Eye (tissue), 1 donor: ENCODE data around the gene DDX31.
"Not testable (repeated sequence)": the region's sequence is repeated elsewhere in the genome, so short reads cannot be mapped to it uniquely, and the experiment has no call there.

Experiments
- DNase-seq: peaks from one replicate; pipeline ENCODE4 v3.0.0-alpha.2; 2015

The DDX31 gene

DNA sequence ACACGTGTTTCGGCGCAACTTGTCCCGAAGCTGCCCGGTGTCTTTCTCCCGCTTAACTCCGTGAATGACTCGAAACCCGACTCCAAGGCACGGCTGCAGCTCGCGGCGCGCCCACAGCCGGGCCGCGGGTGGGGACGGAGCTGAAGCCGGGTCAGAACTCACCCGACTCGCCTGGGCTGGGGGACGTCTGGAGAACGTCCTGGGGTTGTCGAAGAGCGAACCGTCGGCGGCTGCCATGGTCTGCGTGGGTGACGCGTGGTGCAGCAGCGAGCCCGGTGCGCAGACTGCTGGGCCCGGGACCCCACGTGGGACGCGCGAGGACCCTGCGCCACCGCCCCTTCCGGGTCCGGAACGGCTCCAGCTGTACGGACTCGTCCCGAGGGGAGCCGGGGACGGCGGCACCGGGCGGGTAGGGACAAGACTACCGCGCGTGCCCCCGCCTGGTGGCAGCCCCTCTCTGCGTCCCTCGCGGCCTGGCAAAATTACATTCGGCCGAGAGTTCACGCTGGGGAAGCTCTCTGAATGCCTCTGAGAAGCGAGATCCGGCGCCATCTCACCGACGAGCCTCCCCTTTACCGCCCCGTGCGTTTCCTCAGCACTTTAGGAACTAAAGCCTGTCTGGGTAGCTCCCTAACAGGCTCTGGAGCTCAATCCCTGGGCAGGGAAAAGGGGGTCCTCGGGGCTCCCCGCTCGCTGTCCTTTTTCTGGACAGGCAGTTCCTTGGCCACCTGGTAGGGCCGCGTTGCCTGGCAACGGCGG is at the start of gene DDX31:
Gene DDX31 (minus strand): TSS at position 286 of the 759 bp plus-strand sequence. CDS start 49 bp downstream, at position 237.
- peak; percentile 97 for DNase-seq

DNA sequence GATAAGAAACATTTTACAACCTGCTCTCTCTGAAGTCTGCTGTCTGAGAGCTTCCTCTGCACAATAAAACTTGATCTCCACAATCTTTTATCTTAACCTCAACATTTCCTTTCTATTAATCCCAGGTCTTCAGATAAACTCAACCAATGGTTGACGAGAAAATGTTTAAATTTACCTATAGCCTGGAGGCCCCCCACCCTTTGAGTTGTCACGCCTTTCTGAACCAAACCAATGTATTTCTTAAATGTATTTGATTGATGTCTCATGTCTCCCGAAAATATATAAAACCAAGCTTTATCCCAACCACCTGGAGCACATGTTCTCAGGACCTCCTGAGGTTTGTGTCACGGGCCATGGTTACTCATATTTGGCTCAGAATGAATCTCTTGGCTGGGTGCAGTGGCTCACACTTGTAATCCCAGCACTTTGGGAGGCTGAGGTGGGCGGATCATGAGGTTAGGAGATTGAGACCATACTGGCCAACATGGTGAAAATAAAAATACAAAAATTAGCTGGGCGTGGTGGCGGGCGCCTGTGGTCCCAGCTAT is 48.7 kb upstream of the DDX31 start:
- not testable (repeated sequence) for DNase-seq

DNA sequence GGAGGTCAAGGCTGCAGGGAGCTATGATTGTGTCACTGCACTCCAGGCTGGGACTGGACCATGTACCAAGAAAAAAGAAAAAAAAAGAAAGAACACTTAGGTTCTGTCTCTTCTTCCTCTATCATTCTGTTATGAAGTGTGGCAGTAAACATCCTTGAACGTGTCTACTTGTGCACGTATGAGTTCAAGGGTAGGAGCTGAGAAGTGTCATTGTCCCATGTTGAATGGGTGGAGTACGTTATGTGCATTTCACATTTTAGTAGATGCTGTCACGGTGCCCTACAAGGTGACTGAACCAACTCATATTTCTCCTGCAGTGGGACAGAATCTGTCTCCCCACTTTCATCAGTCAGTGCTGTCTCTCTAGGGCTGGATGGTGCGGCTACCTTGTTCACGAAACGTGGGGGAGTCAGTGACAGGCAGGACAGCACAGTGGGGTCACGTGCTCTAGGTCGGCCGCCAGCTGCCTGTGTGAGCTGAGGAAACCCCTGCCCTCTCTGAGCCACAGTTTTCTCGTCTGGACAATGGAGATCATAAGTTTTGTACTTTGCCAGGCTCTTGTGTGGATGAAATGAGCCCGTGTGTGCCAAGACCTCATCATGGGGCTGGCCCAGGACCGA is 47.7 kb upstream of the DDX31 start:
- no peak for DNase-seq

GRCh38 chr9:132716007-132716406 is 46.2 kb upstream of the DDX31 start:
- DNase-seq = no peak

DNA sequence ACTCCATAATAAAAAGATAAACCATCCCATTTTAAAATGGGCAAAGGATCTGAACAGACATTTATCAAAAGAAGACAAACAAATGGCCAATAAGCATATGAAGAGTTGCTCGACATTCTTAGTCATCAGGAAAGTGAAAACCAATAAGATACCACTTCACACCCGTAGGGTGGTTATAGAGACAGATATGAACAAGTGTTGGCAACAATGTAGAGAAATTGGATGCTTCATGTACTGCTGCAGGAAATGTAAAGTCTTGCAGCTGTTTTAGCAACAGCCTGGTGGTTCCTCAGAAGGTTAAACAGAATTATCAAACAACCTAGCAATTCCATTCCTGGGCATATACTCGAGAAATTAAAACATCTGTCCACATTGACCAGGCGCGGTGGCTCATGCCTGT is 43.0 kb upstream of the DDX31 start:
- DNase-seq = no peak

DNA sequence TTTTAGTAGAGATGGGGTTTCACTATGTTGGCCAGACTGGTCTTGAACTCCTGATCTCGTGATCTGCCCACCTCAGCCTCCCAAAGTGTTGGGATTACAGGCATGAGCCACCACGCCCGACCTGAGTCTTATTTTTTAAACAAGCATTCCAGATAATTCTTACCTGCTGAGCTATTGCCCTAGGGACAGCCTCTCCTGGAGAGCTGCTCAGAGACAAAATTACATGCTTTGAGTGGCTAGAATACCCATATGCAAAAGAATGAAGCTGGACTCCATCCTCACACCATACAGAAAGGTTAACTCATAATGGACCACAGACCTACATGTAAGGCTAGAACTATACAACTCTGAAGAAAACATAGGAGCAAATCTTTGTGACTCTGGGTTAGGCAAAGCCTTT is 42.1 kb upstream of the DDX31 start:
- DNase-seq = no peak

GRCh38 chr9:132711152-132711551 is 41.4 kb upstream of the DDX31 start:
- not testable (repeated sequence) for DNase-seq

- no peak for DNase-seq
Measured at GRCh38 chr9:132710333-132710732, 40.5 kb upstream of the DDX31 start.

GRCh38 chr9:132708769-132709430 is 39.1 kb upstream of the DDX31 start:
- no peak for DNase-seq

DNA sequence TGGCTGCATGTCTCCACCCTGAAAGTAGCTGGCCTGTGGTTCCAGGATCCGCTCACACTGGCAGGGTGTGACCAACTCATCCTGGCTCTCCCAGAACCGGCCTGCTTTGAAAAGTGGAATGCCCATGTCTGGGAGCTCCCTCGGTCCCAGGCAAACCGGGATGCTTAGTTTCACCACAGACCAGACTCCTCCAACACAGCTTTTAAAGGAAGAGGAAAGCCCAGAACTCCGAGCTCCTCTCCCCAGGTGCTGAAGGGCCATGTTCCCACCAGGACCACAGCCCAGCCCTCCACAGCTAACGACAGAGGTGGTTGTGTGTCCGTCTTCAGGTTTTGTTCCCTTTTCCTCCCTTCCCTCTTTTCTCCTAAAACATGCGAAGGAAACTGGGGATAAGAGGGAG is 38.5 kb upstream of the DDX31 start:
- DNase-seq = no peak

DNA sequence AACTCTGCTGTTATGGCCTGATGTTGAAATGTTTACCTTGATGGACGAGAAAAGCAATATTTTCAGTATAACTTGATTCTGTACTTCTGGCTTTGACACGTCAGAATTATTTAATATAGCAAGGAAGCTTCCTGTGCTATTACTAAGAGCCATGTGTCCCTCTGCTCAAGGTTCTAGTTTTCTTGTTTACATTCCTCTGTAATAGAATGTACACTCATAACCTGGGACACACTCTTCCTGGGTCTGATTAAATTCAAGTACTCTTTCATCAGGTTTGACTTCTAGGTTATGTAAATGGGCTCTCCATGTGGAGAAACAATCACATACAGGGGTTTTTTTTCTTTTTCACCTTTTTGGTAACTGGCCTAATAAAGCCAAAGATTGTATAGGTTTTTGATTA is 33.6 kb upstream of the DDX31 start:
- DNase-seq = no peak

DNA sequence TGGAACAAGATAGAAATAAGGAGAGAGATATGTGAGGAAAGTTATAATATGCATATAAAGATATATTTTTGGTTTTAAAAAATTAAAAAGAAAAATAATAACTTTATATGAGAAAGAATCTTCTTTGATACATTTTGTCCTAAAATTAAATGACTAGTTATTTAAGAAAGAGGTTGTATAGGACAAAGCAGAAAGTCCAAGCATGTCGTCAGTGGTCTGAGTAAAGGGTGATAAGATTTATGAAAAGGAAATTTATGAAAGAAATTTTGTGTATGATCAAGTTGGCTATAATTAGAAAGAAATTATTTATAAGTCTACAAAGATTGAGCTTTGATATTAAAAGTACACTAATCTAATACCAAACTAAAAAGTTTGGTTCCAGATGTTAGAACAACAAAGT is 32.5 kb upstream of the DDX31 start:
- no peak for DNase-seq

DNA sequence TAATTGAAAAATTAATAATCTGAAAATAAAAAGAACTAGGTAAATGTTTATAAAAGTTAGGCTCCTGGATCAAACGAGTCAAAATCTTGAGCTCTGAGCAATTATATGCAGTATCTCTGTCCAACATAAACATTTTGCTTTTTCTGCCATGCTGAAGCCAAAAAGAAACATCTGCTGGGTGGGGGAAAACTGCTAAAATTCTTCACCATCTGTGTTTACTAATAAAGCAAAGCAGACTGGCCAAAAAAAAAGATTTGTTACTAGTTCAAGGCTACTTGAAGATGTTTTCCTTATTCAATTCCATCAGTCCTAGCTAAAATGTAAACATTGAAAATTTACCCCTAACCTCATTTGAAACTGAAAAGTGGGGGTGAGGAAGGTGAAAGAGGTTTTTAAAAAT is 30.2 kb upstream of the DDX31 start:
- peak; percentile 35 for DNase-seq

DNA sequence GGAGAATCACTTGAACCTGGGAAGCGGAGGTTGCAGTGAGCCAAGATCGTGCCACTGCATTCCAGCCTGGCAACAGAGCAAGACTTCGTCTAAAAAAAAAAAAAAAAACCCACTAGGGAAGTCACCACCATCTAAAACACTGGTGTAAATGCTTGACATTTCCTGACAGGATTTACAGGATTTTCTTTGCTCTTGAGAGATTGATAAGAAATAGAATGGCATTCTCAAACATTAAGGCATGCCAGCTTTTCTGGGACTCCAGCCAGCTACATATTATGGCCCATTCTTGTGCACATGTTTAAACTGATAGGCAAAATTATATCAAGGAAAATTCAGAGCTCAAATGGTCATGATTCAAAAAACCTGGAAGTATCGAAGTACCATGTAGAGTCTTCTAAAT is 29.2 kb upstream of the DDX31 start:
- DNase-seq = no peak

DNA sequence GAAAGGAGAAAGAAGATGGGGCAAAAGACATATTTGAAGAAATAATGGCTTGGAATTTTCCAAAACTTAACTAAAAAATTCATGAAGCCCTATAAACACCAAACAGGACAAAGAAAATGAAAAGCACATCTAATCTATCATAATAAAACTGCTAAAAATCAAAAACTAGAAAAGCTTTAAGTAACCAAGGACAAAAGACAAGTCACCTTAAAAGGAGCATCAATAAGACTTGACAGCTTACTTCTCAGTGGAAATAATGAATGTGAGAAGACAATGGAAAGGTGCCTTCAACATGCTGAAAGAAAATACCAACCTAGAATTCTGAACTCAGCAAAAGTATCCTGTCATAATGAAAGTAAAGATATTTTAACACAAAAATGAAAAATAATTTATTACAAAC is 27.4 kb upstream of the DDX31 start:
- no peak for DNase-seq

- DNase-seq = no peak
Measured at GRCh38 chr9:132694144-132694543, 24.4 kb upstream of the DDX31 start.

DNA sequence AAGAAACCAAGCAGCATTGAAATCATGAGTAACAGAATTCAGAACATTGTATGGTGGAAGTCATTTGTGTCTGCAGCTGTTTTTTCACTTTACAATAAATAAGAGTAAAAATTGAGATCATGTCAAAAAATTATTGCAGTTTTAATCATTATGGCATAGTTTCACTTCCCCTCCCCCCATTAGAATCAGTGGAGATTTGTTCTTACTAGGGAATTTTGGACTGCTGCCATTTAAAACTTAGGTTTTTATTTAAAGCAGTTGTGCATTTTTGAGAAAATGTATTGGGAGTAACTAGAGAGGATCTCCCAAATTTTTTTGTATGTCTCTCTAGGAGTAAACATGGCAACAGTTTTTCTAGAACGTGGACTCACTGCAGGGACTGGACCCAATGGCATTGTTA is 20.9 kb upstream of the DDX31 start:
- DNase-seq = peak; percentile 29

- no peak for DNase-seq
Measured at GRCh38 chr9:132683873-132684272, 14.1 kb upstream of the DDX31 start.

- no peak for DNase-seq
Measured at GRCh38 chr9:132681561-132681960, 11.8 kb upstream of the DDX31 start.

GRCh38 chr9:132679946-132680625 is 10.3 kb upstream of the DDX31 start:
- no peak for DNase-seq

- no peak for DNase-seq
Measured at GRCh38 chr9:132677976-132678375, 8.2 kb upstream of the DDX31 start.

GRCh38 chr9:132674485-132674884 is 4.7 kb upstream of the DDX31 start:
- DNase-seq = no peak

DNA sequence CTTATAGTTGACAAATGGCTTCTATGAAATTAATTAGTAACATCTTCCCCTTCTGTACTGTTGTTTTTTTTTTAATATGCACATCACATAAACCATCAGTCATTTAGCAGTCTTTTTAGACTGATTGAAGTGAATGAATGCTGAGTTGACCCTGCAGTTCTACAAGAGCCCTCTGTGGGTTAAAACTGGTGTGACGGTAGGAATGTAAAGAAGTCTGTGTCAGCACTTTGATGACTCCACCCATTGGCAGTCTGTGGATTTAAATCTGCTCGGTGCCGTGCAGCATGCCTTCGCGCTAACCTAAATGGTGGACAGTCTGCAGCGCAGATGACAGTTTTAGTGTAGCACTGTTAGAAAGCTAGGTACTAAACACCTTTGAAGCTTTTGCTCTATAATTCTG is 3.6 kb upstream of the DDX31 start:
- DNase-seq = peak; percentile 57

- DNase-seq = no peak
Measured at GRCh38 chr9:132672413-132672690, 2.6 kb upstream of the DDX31 start.
